OCI-LY1 (cell line): ENCODE results near the gene HTR2A.

ENCODE experiments used
- H2AFZ ChIP-seq: fragments of 200-600 bp; sonication (generic), shearing (Covaris generic); 2 replicates; pipeline ENCODE4 v1.6.0; 2014; ENCODE audit warnings: antibody characterized with exemption, mild to moderate bottlenecking, low read length
- H3F3A ChIP-seq: fragments of 200-600 bp; sonication (generic), shearing (Covaris generic); 2 replicates; pipeline ENCODE4 v1.6.0; 2014; ENCODE audit warnings: mild to moderate bottlenecking, antibody characterized with exemption, low read length, moderate library complexity; ENCODE audit not compliant: insufficient read depth
- H3K27ac ChIP-seq: fragments of 200-600 bp; sonication (generic); 2 replicates; pipeline ENCODE4 v1.5.1; 2014; ENCODE audit warnings: low read length, mixed run types, mild to moderate bottlenecking, low read depth; ENCODE audit not compliant: poor library complexity, severe bottlenecking
- H3K27me3 ChIP-seq: fragments of 200-600 bp; sonication (generic); 2 replicates; pipeline ENCODE4 v1.6.0; 2014; ENCODE audit warnings: antibody characterized with exemption, mild to moderate bottlenecking, low read length, moderate library complexity; ENCODE audit not compliant: insufficient read depth
- H3K36me3 ChIP-seq: fragments of 200-600 bp; sonication (generic); 2 replicates; pipeline ENCODE4 v1.6.1; 2014; ENCODE audit warnings: mild to moderate bottlenecking, antibody characterized with exemption, low read length, moderate library complexity, mixed read lengths; ENCODE audit not compliant: insufficient read depth
- H3K4me1 ChIP-seq: fragments of 200-600 bp; sonication (generic); 2 replicates; pipeline ENCODE4 v1.5.1; 2014; ENCODE audit warnings: mild to moderate bottlenecking, low read length, moderate library complexity; ENCODE audit not compliant: insufficient read depth, severe bottlenecking
- H3K4me2 ChIP-seq: fragments of 200-600 bp; sonication (generic), shearing (Covaris generic); 2 replicates; pipeline ENCODE4 v1.6.1; 2014; ENCODE audit warnings: low read length
- H3K4me3 ChIP-seq: fragments of 200-600 bp; sonication (generic); 2 replicates; pipeline ENCODE4 v1.5.1; 2014; ENCODE audit warnings: low read length, low read depth, mild to moderate bottlenecking, mixed read lengths; ENCODE audit not compliant: poor library complexity, severe bottlenecking
- H3K79me2 ChIP-seq: fragments of 200-600 bp; shearing (Covaris generic); 2 replicates; pipeline ENCODE4 v1.6.1; 2016; ENCODE audit warnings: mixed run types, low read length, mixed read lengths; ENCODE audit not compliant: insufficient read depth
- H3K9ac ChIP-seq: fragments of 200-600 bp; sonication (generic), shearing (Covaris generic); 2 replicates; pipeline ENCODE4 v1.6.1; 2014; ENCODE audit warnings: mild to moderate bottlenecking, low read length, mixed read lengths
- H3K9me2 ChIP-seq: fragments of 200-600 bp; sonication (generic), shearing (Covaris generic); 2 replicates; pipeline ENCODE4 v1.6.1; 2014; ENCODE audit warnings: low read depth, mild to moderate bottlenecking, low read length, mixed read lengths
- H3K9me3 ChIP-seq: fragments of 200-600 bp; shearing (Covaris generic); 2 replicates; pipeline ENCODE4 v1.6.1; 2014; ENCODE audit warnings: low read length, mixed read lengths
- H4K20me1 ChIP-seq: fragments of 200-600 bp; sonication (generic), shearing (Covaris generic); 2 replicates; pipeline ENCODE4 v1.6.0; 2016; ENCODE audit warnings: mild to moderate bottlenecking, low read length; ENCODE audit not compliant: insufficient read depth
- CTCF ChIP-seq: fragments of 200-600 bp; sonication (generic), shearing (Covaris generic); IDR thresholded peaks from 2 replicates; pipeline ENCODE4 v1.5.1; 2017; ENCODE audit warnings: mild to moderate bottlenecking, antibody characterized with exemption, low read length, moderate library complexity, mixed read lengths
- EZH2 ChIP-seq: fragments of 200-600 bp; sonication (generic), shearing (Covaris generic); IDR thresholded peaks from 2 replicates; pipeline ENCODE4 v1.8.0; 2017; ENCODE audit warnings: borderline replicate concordance, mixed run types, mild to moderate bottlenecking, antibody characterized with exemption, low read length, moderate library complexity, mixed read lengths

Gene HTR2A

DNA sequence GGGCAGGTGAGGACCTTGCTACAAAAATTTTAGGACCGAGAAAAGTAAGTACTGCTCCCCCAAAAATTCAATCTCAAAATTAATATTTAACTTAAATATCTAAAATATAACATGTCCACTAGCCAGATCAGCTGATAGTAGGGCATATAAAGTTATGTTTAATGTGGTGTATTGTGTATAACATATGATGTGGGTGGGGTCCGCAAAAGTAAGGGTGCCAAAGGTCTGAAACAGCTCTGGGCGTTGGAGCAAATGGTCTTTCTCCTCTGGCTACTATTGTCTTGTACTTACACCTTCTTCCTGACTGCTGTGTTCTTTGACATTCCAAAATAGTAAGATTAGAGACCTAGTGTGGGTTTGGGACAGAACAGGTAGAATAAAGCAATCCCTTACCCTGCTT lies 41.2 kb downstream of the HTR2A start:
- no peaks in the 10 kb centered on the region for H3K4me1 ChIP-seq

GRCh38 chr13:46855166-46855565 lies 41.7 kb downstream of the HTR2A start:
- Histone ChIP-seq H3K9me3 (no peaks in the 10 kb centered on the region), H3K4me2 (no peak overlapping the region), H3K79me2 (no peaks in the 10 kb centered on the region), H3K9ac (no peak overlapping the region), H3K4me1 (no peaks in the 10 kb centered on the region), H3K27ac (no peak overlapping the region), H3K36me3 (no peaks in the 10 kb centered on the region), H3K27me3 (no peaks in the 10 kb centered on the region), H2AFZ (no peak overlapping the region), H3K9me2 (no peaks in the 10 kb centered on the region), H3K4me3 (no peak overlapping the region), H4K20me1 (no peaks in the 10 kb centered on the region), H3F3A (no peaks in the 10 kb centered on the region)
- TF ChIP-seq EZH2 (no peak), CTCF (no peak)

More for the DNA sequence above, 41.2 kb downstream of the HTR2A start:
- Histone ChIP-seq H3K79me2 (no peaks in the 10 kb centered on the region), H3K27ac (no peak overlapping the region), H3K9ac (no peak overlapping the region), H3K4me2 (no peak overlapping the region), H3K4me3 (no peak overlapping the region), H3K36me3 (no peaks in the 10 kb centered on the region), H3K9me3 (no peaks in the 10 kb centered on the region), H3K27me3 (no peaks in the 10 kb centered on the region), H4K20me1 (no peaks in the 10 kb centered on the region), H3F3A (no peaks in the 10 kb centered on the region), H2AFZ (no peak overlapping the region), H3K9me2 (no peaks in the 10 kb centered on the region)
- TF ChIP-seq CTCF (no peak), EZH2 (no peak)

GRCh38 chr13:46852168-46852567 lies 44.7 kb downstream of the HTR2A start:
- Histone ChIP-seq H3F3A (no peaks in the 10 kb centered on the region), H3K36me3 (no peaks in the 10 kb centered on the region), H4K20me1 (no peaks in the 10 kb centered on the region), H3K4me1 (no peaks in the 10 kb centered on the region), H3K9ac (no peak overlapping the region), H3K4me2 (no peak overlapping the region), H3K9me3 (no peaks in the 10 kb centered on the region), H3K79me2 (no peaks in the 10 kb centered on the region), H2AFZ (no peak overlapping the region), H3K4me3 (no peak overlapping the region), H3K27me3 (no peaks in the 10 kb centered on the region), H3K9me2 (no peaks in the 10 kb centered on the region), H3K27ac (no peak overlapping the region)
- TF ChIP-seq CTCF (no peak), EZH2 (no peak)
